ENCODE data around the gene FSTL5. TPM values are rescaled to one million over a fixed set of nuclear protein-coding genes. Genes with fewer than 3 reads are reported as not detected.
A peak's percentile ranks its signal among the peaks of the same experiment; 100 is the strongest.

FSTL5 gene
- total and polyA plus RNA-seq, 2 of the 8 experiments (the other 6 are each of a cell fraction or from before 2014, with no cell fraction given), result 0.09 to 0.32 TPM

GRCh38 chr4:161404346-161405110 is 759.3 kb downstream of the FSTL5 start:
- H3K56ac ChIP-seq (replicated peaks; ENCODE audit: insufficient read length, low read depth, low read length), result no peak overlapping the region
- no peaks in the 10 kb centered on the region for H3K79me2 ChIP-seq (ENCODE audit: control insufficient read depth in 1 of 2, insufficient read depth in 2 of 2, low read length in 2 of 2)
- DNase-seq (ENCODE audit: low read depth in 1 of 2, low spot score in 2 of 2), result no peak
- H3K23me2 ChIP-seq (ENCODE audit: low read depth, low read length), result no peaks in the 10 kb centered on the region
- ChIA-PET CTCF (ENCODE audit: partially characterized antibody) (interaction anchor here (0.6 to 1.0 kb wide), 3 partner anchors 9 to 317 kb away, joined by 3 to 4 read pairs (median 4); no protein-coding TSS in a partner anchor), POLR2A (ENCODE audit: partially characterized antibody) (no interaction called here)
- no peak for TF ChIP-seq CBX8 (IDR thresholded peaks at IDR 0.05; ENCODE audit: borderline replicate concordance, low read depth, low read length)
- TF ChIP-seq POLR2AphosphoS5 (IDR thresholded peaks at IDR 0.05; ENCODE audit: low read depth, low read length), result no peak
- TF ChIP-seq, protein P1, sequence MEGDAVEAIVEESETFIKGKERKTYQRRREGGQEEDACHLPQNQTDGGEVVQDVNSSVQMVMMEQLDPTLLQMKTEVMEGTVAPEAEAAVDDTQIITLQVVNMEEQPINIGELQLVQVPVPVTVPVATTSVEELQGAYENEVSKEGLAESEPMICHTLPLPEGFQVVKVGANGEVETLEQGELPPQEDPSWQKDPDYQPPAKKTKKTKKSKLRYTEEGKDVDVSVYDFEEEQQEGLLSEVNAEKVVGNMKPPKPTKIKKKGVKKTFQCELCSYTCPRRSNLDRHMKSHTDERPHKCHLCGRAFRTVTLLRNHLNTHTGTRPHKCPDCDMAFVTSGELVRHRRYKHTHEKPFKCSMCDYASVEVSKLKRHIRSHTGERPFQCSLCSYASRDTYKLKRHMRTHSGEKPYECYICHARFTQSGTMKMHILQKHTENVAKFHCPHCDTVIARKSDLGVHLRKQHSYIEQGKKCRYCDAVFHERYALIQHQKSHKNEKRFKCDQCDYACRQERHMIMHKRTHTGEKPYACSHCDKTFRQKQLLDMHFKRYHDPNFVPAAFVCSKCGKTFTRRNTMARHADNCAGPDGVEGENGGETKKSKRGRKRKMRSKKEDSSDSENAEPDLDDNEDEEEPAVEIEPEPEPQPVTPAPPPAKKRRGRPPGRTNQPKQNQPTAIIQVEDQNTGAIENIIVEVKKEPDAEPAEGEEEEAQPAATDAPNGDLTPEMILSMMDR (IDR thresholded peaks at IDR 0.05; ENCODE audit: control extremely low read depth in 1 of 3, insufficient read depth in 1 of 3, low read depth in 1 of 3, low read length in 3 of 3), result no peak
- TF ChIP-seq MAX (IDR thresholded peaks at IDR 0.05), result no peak
- no peak for TF ChIP-seq RNF2 (IDR thresholded peaks at IDR 0.05; ENCODE audit: borderline replicate concordance, low read depth, low read length, missing control alignments, poor library complexity, severe bottlenecking)
- no peak for TF ChIP-seq BCL11A (IDR thresholded peaks at IDR 0.05; ENCODE audit: low read depth in 2 of 2, low read length in 2 of 2)
- TF ChIP-seq BRCA1 (IDR thresholded peaks at IDR 0.05; ENCODE audit: low read depth, low read length), result no peak
- H3K14ac ChIP-seq (ENCODE audit: insufficient read length), result no peak overlapping the region
- no peaks in the 10 kb centered on the region for H4K20me1 ChIP-seq (replicated peaks in 1 of 2; ENCODE audit: control insufficient read depth in 1 of 2, insufficient read depth in 2 of 2, low read length in 2 of 2)
- no peak overlapping the region for H4K91ac ChIP-seq (replicated peaks; ENCODE audit: insufficient read length, low read length)
- H3K4me3 ChIP-seq (ENCODE audit: extremely low read depth in 1 of 4, insufficient read depth in 2 of 4, low read depth in 3 of 4, low read length in 4 of 4), result no peak overlapping the region
- WGBS, 2 experiments (ENCODE audit: extremely low coverage in 1 of 2, insufficient coverage in 1 of 2, insufficient read length in 1 of 2, insufficient replicate concordance in 2 of 2, low coverage in 1 of 2, low lambda C conversion rate in 2 of 2, missing lambda C conversion rate in 1 of 2), result 94% methylated on average over 9 of the region's 9 CpGs; no CpG with 5 or more reads in 1 of the 2 experiments
- no peak overlapping the region for H3K18ac ChIP-seq (ENCODE audit: extremely low read depth, low read length)
- no peaks in the 10 kb centered on the region for H3K79me1 ChIP-seq (ENCODE audit: low read depth, low read length)
- no peak overlapping the region for H3K27ac ChIP-seq (ENCODE audit: low read depth, low read length)
- H3K9me3 ChIP-seq (ENCODE audit: insufficient read depth in 2 of 2, low read depth in 1 of 2, low read length in 1 of 2), result no peaks in the 10 kb centered on the region
- no peak overlapping the region for H3K23ac ChIP-seq (ENCODE audit: insufficient read length)
- H3K9ac ChIP-seq (replicated peaks in 1 of 4; ENCODE audit: extremely low read depth in 1 of 4, low read depth in 3 of 4, low read length in 3 of 4), result no peak overlapping the region
- H3K4ac ChIP-seq (replicated peaks; ENCODE audit: insufficient read length, low read depth, low read length), result no peak overlapping the region
- H3K36me3 ChIP-seq (ENCODE audit: control insufficient read depth in 2 of 4, insufficient read depth in 4 of 4, low read length in 3 of 4), result no peaks in the 10 kb centered on the region
- H2BK15ac ChIP-seq (ENCODE audit: low read length), result no peak overlapping the region
- H4K5ac ChIP-seq (ENCODE audit: insufficient read length, low read depth, low read length), result no peak overlapping the region
- no peak overlapping the region for H2BK12ac ChIP-seq (ENCODE audit: low read depth, low read length)
- peaks cover 0 to 5% (median 0%) of the 10 kb centered on the region in 4 experiments; a peak in 1 of 7 replicates for H3K4me1 ChIP-seq (replicated peaks in 1 of 4; ENCODE audit: control insufficient read depth in 3 of 4, insufficient read depth in 4 of 4, low read length in 3 of 4)
- no peak overlapping the region for H2AK5ac ChIP-seq (ENCODE audit: low read depth, low read length)
- no peak overlapping the region for H2BK20ac ChIP-seq (ENCODE audit: low read length)
- H2BK5ac ChIP-seq (ENCODE audit: low read depth, low read length), result no peak overlapping the region
- 0 out of 2 replicates have a peak overlapping the region, but pooled peaks have one; percentile 6 for H2AFZ ChIP-seq (ENCODE audit: low read length)
- no peak overlapping the region for H2BK120ac ChIP-seq (replicated peaks; ENCODE audit: low read depth, low read length)
- H3K4me2 ChIP-seq (ENCODE audit: insufficient read depth in 1 of 2, low read depth in 2 of 2, low read length in 2 of 2), result no peak overlapping the region
- H4K8ac ChIP-seq (ENCODE audit: extremely low read depth, insufficient read depth, low read length), result no peak overlapping the region
- no peak for FAIRE-seq
- H3K27me3 ChIP-seq (replicated peaks in 1 of 4; ENCODE audit: control insufficient read depth in 3 of 4, extremely low read depth in 1 of 4, insufficient read depth in 3 of 4, low read length in 3 of 4), result no peaks in the 10 kb centered on the region

Measured in H1 (cell line).